ENCODE results near the gene MAP4K4.

GRCh38 chr2:101750688-101751087, 53.2 kb downstream of the MAP4K4 start:
- TF ChIP-seq ZNF274 (IDR thresholded peaks at IDR 0.05; ENCODE audit: low read depth, low read length), result no peak
- no peak for TF ChIP-seq YY1 (IDR thresholded peaks at IDR 0.05; ENCODE audit: insufficient read depth, insufficient read length)
